Measurements from ENCODE around the gene NUMBL. TPM values are rescaled to one million over a fixed set of nuclear protein-coding genes. Genes with fewer than 3 reads are reported as not detected.

The NUMBL gene
- total and polyA plus RNA-seq, 2 of the 8 experiments (the other 6 are each of a cell fraction or from before 2014, with no cell fraction given): 13.5 to 24.8 TPM

DNA sequence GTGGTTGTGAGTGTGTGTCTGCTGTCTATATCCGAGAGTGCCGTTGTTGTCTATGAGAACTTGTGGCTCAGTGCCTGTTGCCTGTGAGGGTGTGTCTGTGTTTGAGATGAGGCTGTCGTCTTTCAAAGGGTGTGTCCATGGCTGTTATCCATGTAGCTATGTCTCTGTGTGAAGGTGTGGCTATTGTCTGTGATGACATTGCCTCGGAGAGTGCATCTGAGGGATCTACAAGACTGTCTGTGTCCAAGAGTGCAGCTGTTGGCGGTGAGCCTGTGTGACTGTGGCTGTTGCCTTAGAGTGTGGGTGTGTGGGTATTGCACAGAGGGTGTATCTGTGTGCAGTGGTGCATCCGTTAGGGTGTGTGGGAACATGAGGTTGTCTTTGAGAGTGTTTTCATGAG lies 4.9 kb downstream of the NUMBL start:
- Histone ChIP-seq H2BK12ac (ENCODE audit: low read depth, low read length) (no peak overlapping the region; the same call in 1 of the 2 replicates), H3K4me3 (ENCODE audit: extremely low read depth in 1 of 4, insufficient read depth in 2 of 4, low read depth in 3 of 4, low read length in 4 of 4) (no peak overlapping the region), H3K36me3 (ENCODE audit: control insufficient read depth in 2 of 4, insufficient read depth in 4 of 4, low read length in 3 of 4) (peaks cover 4 to 33% (median 13%) of the 10 kb centered on the region in 4 experiments; a peak in 6 of 8 replicates), H2BK20ac (ENCODE audit: low read length) (no peak overlapping the region), H4K20me1 (replicated peaks in 1 of 2; ENCODE audit: control insufficient read depth in 1 of 2, insufficient read depth in 2 of 2, low read length in 2 of 2) (peaks cover 6 to 24% of the 10 kb centered on the region in 2 experiments), H3K56ac (replicated peaks; ENCODE audit: insufficient read length, low read depth, low read length) (no peak overlapping the region), H2AFZ (ENCODE audit: low read length) (no peak overlapping the region), H3K4me2 (ENCODE audit: insufficient read depth in 1 of 2, low read depth in 2 of 2, low read length in 2 of 2) (no peak overlapping the region), H3K4me1 (replicated peaks in 1 of 4; ENCODE audit: control insufficient read depth in 3 of 4, insufficient read depth in 4 of 4, low read length in 3 of 4) (peaks cover 0 to 12% (median 6%) of the 10 kb centered on the region in 4 experiments; a peak in 5 of 7 replicates), H2AK5ac (ENCODE audit: low read depth, low read length) (no peak overlapping the region), H2BK15ac (ENCODE audit: low read length) (no peak overlapping the region), H4K5ac (ENCODE audit: insufficient read length, low read depth, low read length) (no peak overlapping the region), H3K23ac (ENCODE audit: insufficient read length) (no peak overlapping the region), H3K9me3 (ENCODE audit: insufficient read depth in 2 of 2, low read depth in 1 of 2, low read length in 1 of 2) (no peaks in the 10 kb centered on the region), H3K4ac (replicated peaks; ENCODE audit: insufficient read length, low read depth, low read length) (no peak overlapping the region), H4K8ac (ENCODE audit: extremely low read depth, insufficient read depth, low read length) (no peak overlapping the region), H3K23me2 (ENCODE audit: low read depth, low read length) (peaks cover 13% of the 10 kb centered on the region), H3K79me1 (ENCODE audit: low read depth, low read length) (peaks cover 12% of the 10 kb centered on the region), H3K27me3 (replicated peaks in 1 of 4; ENCODE audit: control insufficient read depth in 3 of 4, extremely low read depth in 1 of 4, insufficient read depth in 3 of 4, low read length in 3 of 4) (no peaks in the 10 kb centered on the region), H3K14ac (ENCODE audit: insufficient read length) (no peak overlapping the region), H3K79me2 (ENCODE audit: control insufficient read depth in 1 of 2, insufficient read depth in 2 of 2, low read length in 2 of 2) (peaks cover 0 to 21% of the 10 kb centered on the region in 2 experiments; a peak in 3 of 4 replicates), H4K91ac (replicated peaks; ENCODE audit: insufficient read length, low read length) (no peak overlapping the region), H3K18ac (ENCODE audit: extremely low read depth, low read length) (no peak overlapping the region), H2BK120ac (replicated peaks; ENCODE audit: low read depth, low read length) (no peak overlapping the region), H2BK5ac (ENCODE audit: low read depth, low read length) (no peak overlapping the region), H3K9ac (replicated peaks in 1 of 4; ENCODE audit: extremely low read depth in 1 of 4, low read depth in 3 of 4, low read length in 3 of 4) (no peak overlapping the region), H3K27ac (ENCODE audit: low read depth, low read length) (no peak overlapping the region)
- no peak for FAIRE-seq
- no peak for DNase-seq (ENCODE audit: low read depth in 1 of 2, low spot score in 2 of 2)
- POLR2A ChIA-PET (ENCODE audit: partially characterized antibody): interaction anchor here (0.8 kb wide), 1 partner anchor 14 kb away, joined by 3 read pairs; no protein-coding TSS in a partner anchor
- WGBS, 2 experiments (ENCODE audit: extremely low coverage in 1 of 2, insufficient coverage in 1 of 2, insufficient read length in 1 of 2, insufficient replicate concordance in 2 of 2, low coverage in 1 of 2, low lambda C conversion rate in 2 of 2, missing lambda C conversion rate in 1 of 2): 79% methylated on average over 6 of the region's 6 CpGs; no CpG with 5 or more reads in 1 of the 2 experiments
- CTCF ChIA-PET (ENCODE audit: partially characterized antibody): no interaction called here
- TF ChIP-seq SP1 (IDR thresholded peaks at IDR 0.05; ENCODE audit: low read depth, low read length): no peak
- no peak for TF ChIP-seq RAD21 (IDR thresholded peaks at IDR 0.05 in 1 of 2, conservative IDR thresholded peaks at IDR 0.05 in 1 of 2; ENCODE audit: low read depth in 2 of 2, low read length in 2 of 2)
- TF ChIP-seq, protein P1, sequence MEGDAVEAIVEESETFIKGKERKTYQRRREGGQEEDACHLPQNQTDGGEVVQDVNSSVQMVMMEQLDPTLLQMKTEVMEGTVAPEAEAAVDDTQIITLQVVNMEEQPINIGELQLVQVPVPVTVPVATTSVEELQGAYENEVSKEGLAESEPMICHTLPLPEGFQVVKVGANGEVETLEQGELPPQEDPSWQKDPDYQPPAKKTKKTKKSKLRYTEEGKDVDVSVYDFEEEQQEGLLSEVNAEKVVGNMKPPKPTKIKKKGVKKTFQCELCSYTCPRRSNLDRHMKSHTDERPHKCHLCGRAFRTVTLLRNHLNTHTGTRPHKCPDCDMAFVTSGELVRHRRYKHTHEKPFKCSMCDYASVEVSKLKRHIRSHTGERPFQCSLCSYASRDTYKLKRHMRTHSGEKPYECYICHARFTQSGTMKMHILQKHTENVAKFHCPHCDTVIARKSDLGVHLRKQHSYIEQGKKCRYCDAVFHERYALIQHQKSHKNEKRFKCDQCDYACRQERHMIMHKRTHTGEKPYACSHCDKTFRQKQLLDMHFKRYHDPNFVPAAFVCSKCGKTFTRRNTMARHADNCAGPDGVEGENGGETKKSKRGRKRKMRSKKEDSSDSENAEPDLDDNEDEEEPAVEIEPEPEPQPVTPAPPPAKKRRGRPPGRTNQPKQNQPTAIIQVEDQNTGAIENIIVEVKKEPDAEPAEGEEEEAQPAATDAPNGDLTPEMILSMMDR (IDR thresholded peaks at IDR 0.05; ENCODE audit: control extremely low read depth in 1 of 3, insufficient read depth in 1 of 3, low read depth in 1 of 3, low read length in 3 of 3): no peak
- no peak for TF ChIP-seq POLR2A (IDR thresholded peaks at IDR 0.05; ENCODE audit: control extremely low read depth in 1 of 2, low read depth in 2 of 2, low read length in 2 of 2)
- TF ChIP-seq, protein P2, sequence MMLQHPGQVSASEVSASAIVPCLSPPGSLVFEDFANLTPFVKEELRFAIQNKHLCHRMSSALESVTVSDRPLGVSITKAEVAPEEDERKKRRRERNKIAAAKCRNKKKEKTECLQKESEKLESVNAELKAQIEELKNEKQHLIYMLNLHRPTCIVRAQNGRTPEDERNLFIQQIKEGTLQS (IDR thresholded peaks at IDR 0.05; ENCODE audit: insufficient read depth, low read depth, low read length): no peak
- no peak for TF ChIP-seq JUND (IDR thresholded peaks at IDR 0.05; ENCODE audit: low read length)
- TF ChIP-seq GTF2F1 (IDR thresholded peaks at IDR 0.05; ENCODE audit: borderline replicate concordance, low read depth, low read length): no peak
- TF ChIP-seq, protein P3, sequence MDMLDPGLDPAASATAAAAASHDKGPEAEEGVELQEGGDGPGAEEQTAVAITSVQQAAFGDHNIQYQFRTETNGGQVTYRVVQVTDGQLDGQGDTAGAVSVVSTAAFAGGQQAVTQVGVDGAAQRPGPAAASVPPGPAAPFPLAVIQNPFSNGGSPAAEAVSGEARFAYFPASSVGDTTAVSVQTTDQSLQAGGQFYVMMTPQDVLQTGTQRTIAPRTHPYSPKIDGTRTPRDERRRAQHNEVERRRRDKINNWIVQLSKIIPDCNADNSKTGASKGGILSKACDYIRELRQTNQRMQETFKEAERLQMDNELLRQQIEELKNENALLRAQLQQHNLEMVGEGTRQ (IDR thresholded peaks at IDR 0.05; ENCODE audit: low read length): no peak
- no peak for TF ChIP-seq ZNF274 (IDR thresholded peaks at IDR 0.05; ENCODE audit: borderline replicate concordance, extremely low read depth, low read length)
- TF ChIP-seq TAF1 (IDR thresholded peaks at IDR 0.05; ENCODE audit: low read depth, low read length): no peak
